AG04450 (cell line): ENCODE results near the gene RNF4. TPM values are rescaled to one million over a fixed set of nuclear protein-coding genes. Genes with fewer than 3 reads are reported as not detected.

Experiments used
- CTCF ChIA-PET: fragments of 300-600, 350-600 bp; formaldehyde crosslinking; extraction: SDS; loops from one replicate; lab custom pipeline; 2022; ENCODE audit warnings: antibody characterized with exemption, inconsistent platforms; lab: Charles Lee
- POLR2A ChIA-PET: fragments of 350-600 bp; formaldehyde crosslinking; extraction: SDS; loops from one replicate; lab custom pipeline; 2021; ENCODE audit warnings: antibody characterized with exemption, inconsistent platforms; lab: Yijun Ruan, JAX
- DNase-seq: peaks from one replicate; pipeline ENCODE4 v3.0.0-alpha.2; 2011; ENCODE audit warnings: low read depth, low spot score
- H3K27ac ChIP-seq: one replicate; pipeline ENCODE4 v1.5.1; 2012; ENCODE audit warnings: low read depth, low read length, control low read depth
- H3K27me3 ChIP-seq: one replicate; pipeline ENCODE4 v1.6.0; 2012; ENCODE audit warnings: low read length; ENCODE audit not compliant: control insufficient read depth, insufficient read depth
- H3K4me3 ChIP-seq: 2 replicates; pipeline ENCODE4 v1.5.1; 2011; ENCODE audit warnings: mild to moderate bottlenecking, low read depth, low read length, control low read depth
- H3K9me3 ChIP-seq: 2 replicates; pipeline ENCODE4 v1.5.1; 2012; ENCODE audit warnings: low read length; ENCODE audit not compliant: control insufficient read depth, insufficient read depth
- polyA plus RNA-seq: library from polyadenylated mRNA; depleted of rRNA; stranded (reverse); fragments of >200 nt; gene quantifications from 2 replicates; pipeline ENCODE4 v1.2.3, GENCODE V29; 2011
- TF ChIP-seq, protein P1 (sequence below): IDR thresholded peaks from 2 replicates; pipeline ENCODE4 v1.5.1; 2011; ENCODE audit warnings: low read depth, low read length, control low read depth, inconsistent platforms

The RNF4 gene
- polyA plus RNA-seq, 1 experiment = 95.4 TPM

DNA sequence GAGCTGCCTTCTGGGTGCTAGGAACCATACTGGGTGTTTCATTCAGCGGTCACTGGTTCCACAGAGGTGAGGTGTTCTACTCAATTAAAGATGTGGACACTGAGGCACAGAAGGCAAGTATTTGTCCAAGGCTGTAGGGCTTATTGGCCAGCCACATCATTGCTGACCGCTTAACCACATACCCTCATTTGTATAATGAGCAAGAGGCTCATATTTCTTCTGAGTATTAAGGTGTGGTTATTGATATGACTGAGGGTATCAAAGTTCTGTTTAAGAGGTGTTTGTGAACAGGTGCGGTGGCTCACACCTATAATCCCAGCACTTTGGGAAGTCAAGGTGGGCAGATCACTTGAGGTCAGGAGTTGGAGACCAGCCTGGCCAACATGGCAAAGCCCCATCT, 14.3 kb downstream of the RNF4 start:
- ChIA-PET CTCF (no interaction called here), POLR2A (no interaction called here)
- H3K27ac ChIP-seq = no peak overlapping the region
- H3K27me3 ChIP-seq = no peaks in the 10 kb centered on the region
- TF ChIP-seq, protein P1, sequence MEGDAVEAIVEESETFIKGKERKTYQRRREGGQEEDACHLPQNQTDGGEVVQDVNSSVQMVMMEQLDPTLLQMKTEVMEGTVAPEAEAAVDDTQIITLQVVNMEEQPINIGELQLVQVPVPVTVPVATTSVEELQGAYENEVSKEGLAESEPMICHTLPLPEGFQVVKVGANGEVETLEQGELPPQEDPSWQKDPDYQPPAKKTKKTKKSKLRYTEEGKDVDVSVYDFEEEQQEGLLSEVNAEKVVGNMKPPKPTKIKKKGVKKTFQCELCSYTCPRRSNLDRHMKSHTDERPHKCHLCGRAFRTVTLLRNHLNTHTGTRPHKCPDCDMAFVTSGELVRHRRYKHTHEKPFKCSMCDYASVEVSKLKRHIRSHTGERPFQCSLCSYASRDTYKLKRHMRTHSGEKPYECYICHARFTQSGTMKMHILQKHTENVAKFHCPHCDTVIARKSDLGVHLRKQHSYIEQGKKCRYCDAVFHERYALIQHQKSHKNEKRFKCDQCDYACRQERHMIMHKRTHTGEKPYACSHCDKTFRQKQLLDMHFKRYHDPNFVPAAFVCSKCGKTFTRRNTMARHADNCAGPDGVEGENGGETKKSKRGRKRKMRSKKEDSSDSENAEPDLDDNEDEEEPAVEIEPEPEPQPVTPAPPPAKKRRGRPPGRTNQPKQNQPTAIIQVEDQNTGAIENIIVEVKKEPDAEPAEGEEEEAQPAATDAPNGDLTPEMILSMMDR = no peak
- H3K9me3 ChIP-seq = no peaks in the 10 kb centered on the region
- H3K4me3 ChIP-seq = no peak overlapping the region
- no peak for DNase-seq

DNA sequence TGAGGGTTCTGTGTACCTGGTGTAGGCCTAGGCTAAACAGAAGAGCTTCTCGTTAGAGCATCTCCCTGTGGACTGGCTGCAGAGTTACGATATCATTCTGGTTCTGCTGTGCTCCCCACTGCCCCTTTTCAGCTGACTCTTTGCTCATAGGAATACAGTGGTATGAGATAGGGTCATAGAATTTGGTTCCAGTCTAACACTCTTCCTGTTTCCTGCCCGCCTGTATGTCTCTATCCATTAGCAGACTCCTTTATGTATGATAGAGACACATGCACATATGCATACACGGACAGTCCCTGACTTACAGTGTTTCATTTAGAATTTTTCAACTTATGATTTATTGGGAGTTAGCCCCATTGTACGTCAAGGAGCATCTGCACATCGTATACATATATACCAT, 15.3 kb downstream of the RNF4 start:
- H3K9me3 ChIP-seq = no peaks in the 10 kb centered on the region
- H3K4me3 ChIP-seq = no peak overlapping the region
- ChIA-PET CTCF (interaction anchor here (0.9 kb wide), 1 partner anchor 264 kb away, joined by 3 read pairs; no protein-coding TSS in a partner anchor), POLR2A (interaction anchor here (0.6 kb wide), 1 partner anchor 135 kb away, joined by 4 read pairs; no protein-coding TSS in a partner anchor)
- no peaks in the 10 kb centered on the region for H3K27me3 ChIP-seq
- TF ChIP-seq, protein P1 = no peak
- H3K27ac ChIP-seq = no peak overlapping the region
- no peak for DNase-seq

DNA sequence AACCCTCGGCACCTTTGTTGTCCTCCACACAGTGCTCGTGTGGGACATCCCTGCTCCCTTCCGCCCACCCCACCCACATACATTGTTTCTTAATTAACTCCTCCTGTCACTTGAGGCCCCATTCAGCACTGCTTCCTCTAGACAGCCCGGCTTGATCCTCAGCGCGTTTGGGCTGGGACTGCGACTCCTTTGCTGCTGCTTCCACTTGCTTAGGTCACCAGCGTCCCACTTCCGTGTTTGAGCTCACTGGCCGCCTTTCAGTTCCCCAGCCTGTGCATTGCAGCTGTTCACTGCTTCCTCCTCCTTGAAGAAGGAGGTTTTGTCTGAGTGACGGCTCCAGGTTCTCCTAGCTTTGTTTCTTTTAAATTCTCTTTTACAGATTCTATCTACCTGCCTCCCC, 16.1 kb downstream of the RNF4 start:
- no peak for DNase-seq
- Histone ChIP-seq H3K4me3 (no peak overlapping the region), H3K27ac (no peak overlapping the region), H3K9me3 (no peaks in the 10 kb centered on the region), H3K27me3 (no peaks in the 10 kb centered on the region)
- ChIA-PET POLR2A (no interaction called here), CTCF (interaction anchor here (1.3 kb wide), 1 partner anchor 265 kb away, joined by 4 read pairs; no protein-coding TSS in a partner anchor)
- TF ChIP-seq, protein P1 = no peak

DNA sequence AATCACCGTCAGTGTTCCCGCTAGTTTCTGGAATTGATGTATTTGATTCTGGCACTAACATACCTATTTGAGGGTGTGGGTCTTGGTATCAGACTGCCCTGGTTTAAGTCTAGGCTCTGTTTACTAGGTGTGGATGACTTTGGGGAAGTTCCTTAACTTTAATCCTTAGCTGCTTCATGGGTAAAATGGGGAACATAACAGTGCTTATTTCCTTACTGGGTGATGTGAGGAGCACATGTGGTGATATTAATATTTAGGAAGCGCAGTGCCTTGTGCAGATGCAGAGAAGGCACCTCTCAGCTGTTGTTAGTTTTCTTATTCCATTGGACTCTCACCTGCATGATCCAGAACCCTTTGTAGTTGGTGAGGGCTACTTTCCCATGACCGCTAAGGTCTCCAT, 17.1 kb downstream of the RNF4 start:
- ChIA-PET CTCF (interaction anchor here (1.3 kb wide), 1 partner anchor 266 kb away, joined by 4 read pairs; no protein-coding TSS in a partner anchor), POLR2A (no interaction called here)
- no peak overlapping the region for H3K27ac ChIP-seq
- TF ChIP-seq, protein P1 = no peak
- H3K9me3 ChIP-seq = no peaks in the 10 kb centered on the region
- DNase-seq = no peak
- no peak overlapping the region for H3K4me3 ChIP-seq
- no peaks in the 10 kb centered on the region for H3K27me3 ChIP-seq

DNA sequence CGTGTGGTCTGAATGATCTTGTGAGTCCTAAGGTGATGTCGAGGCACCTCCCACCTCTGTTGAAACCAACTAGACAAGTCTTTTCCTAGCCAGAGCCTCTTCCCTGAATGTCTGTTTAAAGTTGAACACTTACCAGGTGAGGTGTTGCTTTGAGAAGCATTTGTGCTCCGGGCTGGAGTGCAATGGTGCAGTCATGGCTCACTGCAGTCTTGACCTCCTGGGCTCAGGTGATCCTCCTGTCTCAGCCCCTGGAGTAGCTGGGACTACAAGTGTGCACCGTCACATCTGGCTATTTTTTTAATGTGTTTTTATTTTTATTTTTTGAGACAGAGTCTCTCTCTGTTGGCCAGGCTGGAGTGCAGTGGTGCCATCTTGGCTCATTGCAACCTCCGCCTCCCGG, 18.1 kb downstream of the RNF4 start:
- Histone ChIP-seq H3K27me3 (no peaks in the 10 kb centered on the region), H3K4me3 (no peak overlapping the region), H3K9me3 (no peaks in the 10 kb centered on the region), H3K27ac (no peak overlapping the region)
- DNase-seq = no peak
- ChIA-PET CTCF (no interaction called here), POLR2A (no interaction called here)
- TF ChIP-seq, protein P1 = no peak
